Neuronal stem cell (in vitro differentiated cells): ENCODE results near the gene ZFR2.

Experiments used
- DNase-seq: peaks from one replicate; pipeline ENCODE4 v3.0.0-alpha.2; 2013; ENCODE audit warnings: low spot score
- H2AFZ ChIP-seq: one replicate; pipeline ENCODE4 v1.6.1; 2013; ENCODE audit warnings: mild to moderate bottlenecking, low read length, inconsistent platforms
- H2AK5ac ChIP-seq: 2 replicates; pipeline ENCODE4 v1.6.1; 2013; ENCODE audit warnings: low read depth, mild to moderate bottlenecking, inconsistent platforms, low read length, moderate library complexity, mixed read lengths
- H2BK120ac ChIP-seq: 2 replicates; pipeline ENCODE4 v1.6.1; 2013; ENCODE audit warnings: low read depth, mild to moderate bottlenecking, inconsistent platforms, low read length, moderate library complexity, mixed read lengths
- H2BK12ac ChIP-seq: one replicate; pipeline ENCODE4 v1.6.1; 2013; ENCODE audit warnings: low read length, inconsistent platforms
- H2BK15ac ChIP-seq: 2 replicates; pipeline ENCODE4 v1.6.1; 2013; ENCODE audit warnings: mild to moderate bottlenecking, low read length, inconsistent platforms, mixed read lengths
- H2BK5ac ChIP-seq: one replicate; pipeline ENCODE4 v1.6.1; 2013; ENCODE audit warnings: inconsistent platforms, mild to moderate bottlenecking, low read length, moderate library complexity
- H3K14ac ChIP-seq: one replicate; pipeline ENCODE4 v1.6.1; 2013; ENCODE audit warnings: low read length, inconsistent platforms
- H3K18ac ChIP-seq: 2 replicates; pipeline ENCODE4 v1.6.1; 2013; ENCODE audit warnings: low read length, inconsistent platforms
- H3K23ac ChIP-seq: 2 replicates; pipeline ENCODE4 v1.6.1; 2013; ENCODE audit warnings: low read depth, mild to moderate bottlenecking, mixed read lengths, low read length, inconsistent platforms; ENCODE audit not compliant: poor library complexity
- H3K27ac ChIP-seq: replicated peaks from 3 replicates; pipeline ENCODE4 v1.5.1; 2013; ENCODE audit warnings: low read length, inconsistent platforms
- H3K27me3 ChIP-seq, 3 experiments: 2 replicates each; pipeline ENCODE4 v1.6.1; 2013; ENCODE audit warnings: low read length in 3 of 3, mild to moderate bottlenecking in 2 of 3, inconsistent platforms in 1 of 3, low read depth in 1 of 3, mixed read lengths in 1 of 3, moderate library complexity in 1 of 3; ENCODE audit not compliant: control insufficient read depth in 3 of 3, insufficient read depth in 3 of 3
- H3K36me3 ChIP-seq, 2 donors: replicated peaks in 1 of 2; 2 replicates each; pipeline ENCODE4 v1.6.1; 2013; ENCODE audit warnings: low read length in 2 of 2; ENCODE audit not compliant: control insufficient read depth in 2 of 2, insufficient read depth in 2 of 2
- H3K4ac ChIP-seq: 2 replicates; pipeline ENCODE4 v1.6.1; 2013; ENCODE audit warnings: inconsistent platforms, mild to moderate bottlenecking, low read length, moderate library complexity
- H3K4me1 ChIP-seq, 2 donors: 1 replicate in 1 of 2; 2 replicates in 1 of 2; pipeline ENCODE4 v1.6.1; 2013; ENCODE audit warnings: low read length in 2 of 2, low read depth in 1 of 2; ENCODE audit not compliant: control insufficient read depth in 2 of 2, insufficient read depth in 1 of 2
- H3K4me2 ChIP-seq: one replicate; pipeline ENCODE4 v1.6.1; 2013; ENCODE audit warnings: mild to moderate bottlenecking, low read length, inconsistent platforms; ENCODE audit not compliant: insufficient read depth, poor library complexity, severe bottlenecking
- H3K4me3 ChIP-seq, 2 donors: 2 replicates each; pipeline ENCODE4 v1.5.1; 2013; ENCODE audit warnings: low read length in 2 of 2, mild to moderate bottlenecking in 2 of 2, inconsistent platforms in 1 of 2, moderate library complexity in 1 of 2
- H3K79me1 ChIP-seq: one replicate; pipeline ENCODE4 v1.6.1; 2013; ENCODE audit warnings: low read depth, mild to moderate bottlenecking, inconsistent platforms, low read length, moderate library complexity
- H3K9ac ChIP-seq: one replicate; pipeline ENCODE4 v1.6.1; 2013; ENCODE audit warnings: mild to moderate bottlenecking, low read depth, low read length, inconsistent platforms; ENCODE audit not compliant: poor library complexity
- H3K9me3 ChIP-seq, 2 donors: replicated peaks in 1 of 2; 2 replicates each; pipeline versions ENCODE3 to v1.6.1; 2013; ENCODE audit warnings: low read length in 2 of 2, mild to moderate bottlenecking in 2 of 2, inconsistent platforms in 1 of 2, low read depth in 1 of 2, mixed read lengths in 1 of 2, moderate library complexity in 1 of 2; ENCODE audit not compliant: control insufficient read depth in 2 of 2, insufficient read depth in 1 of 2
- H4K8ac ChIP-seq: one replicate; pipeline ENCODE4 v1.6.1; 2013; ENCODE audit warnings: low read depth, mild to moderate bottlenecking, inconsistent platforms, low read length, moderate library complexity
- H4K91ac ChIP-seq: one replicate; pipeline ENCODE4 v1.6.1; 2013; ENCODE audit warnings: low read length, low read depth, mild to moderate bottlenecking, inconsistent platforms; ENCODE audit not compliant: poor library complexity
- WGBS, 2 donors: extraction: QIAGEN DNeasy Blood & Tissue Kit; methylation state at CpG; one replicate each; pipeline ENCODE4 v1.1.7; 2013; ENCODE audit warnings: missing lambda C conversion rate in 2 of 2, mixed read lengths in 1 of 2; ENCODE audit not compliant: insufficient read length in 2 of 2, insufficient replicate concordance in 1 of 2; ENCODE audit errors: extremely low coverage in 2 of 2; 5-methylcytosine and 5-hydroxymethylcytosine counted together

The ZFR2 gene

DNA sequence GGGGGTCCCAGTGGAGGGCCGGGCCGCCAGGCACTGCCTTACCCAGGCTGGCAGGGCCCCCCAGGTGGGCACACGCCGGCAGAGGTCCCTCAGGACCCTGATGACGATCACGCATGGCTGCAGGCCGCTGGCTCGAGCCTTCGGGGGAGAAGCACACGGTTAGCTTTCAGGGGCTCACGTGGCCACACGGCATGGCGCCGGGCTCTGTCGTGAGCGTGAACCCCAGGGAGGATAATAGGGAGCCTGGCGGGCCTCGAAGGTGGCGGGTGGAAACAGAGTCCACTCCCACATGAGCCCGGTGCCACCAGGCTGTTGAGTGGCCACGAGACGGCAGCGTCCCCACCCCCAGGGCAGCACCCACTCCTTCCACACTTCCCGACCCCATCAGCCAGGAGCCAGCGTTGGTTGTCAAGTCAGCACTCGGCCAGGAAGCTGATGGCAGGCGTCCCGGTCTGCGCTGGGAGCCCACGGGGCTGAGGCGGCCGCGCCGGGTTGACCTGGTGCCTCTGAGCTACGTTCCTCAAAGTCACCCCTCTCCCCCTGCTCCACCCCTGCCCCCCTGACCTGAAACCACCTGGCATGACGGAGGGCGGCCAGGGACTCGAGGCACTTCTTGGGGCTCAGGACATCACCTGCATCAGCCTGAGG lies 58.0 kb downstream of the ZFR2 start:
- no peak overlapping the region for H2BK5ac ChIP-seq
- peak overlapping the region; percentile 52 for H3K23ac ChIP-seq
- WGBS, 2 donors: no CpG with 5 or more reads among the region's 38 CpGs
- H2AK5ac ChIP-seq: peak overlapping the region; percentile 92
- peaks cover 2% of the 10 kb centered on the region in 2 donors for H3K4me1 ChIP-seq
- H4K91ac ChIP-seq: no peak overlapping the region
- H2BK120ac ChIP-seq: no peak overlapping the region
- H3K9me3 ChIP-seq: peaks cover 0 to 5% of the 10 kb centered on the region in 2 donors
- H4K8ac ChIP-seq: peak overlapping the region; percentile 17
- no peak overlapping the region for H2AFZ ChIP-seq
- H3K36me3 ChIP-seq: peaks cover 0 to 3% of the 10 kb centered on the region in 2 donors
- H3K4me2 ChIP-seq: no peak overlapping the region
- H3K9ac ChIP-seq: no peak overlapping the region
- H3K14ac ChIP-seq: peak overlapping the region; percentile 38
- H3K79me1 ChIP-seq: no peaks in the 10 kb centered on the region
- peaks cover 0 to 2% (median 0%) of the 10 kb centered on the region in 3 experiments for H3K27me3 ChIP-seq
- DNase-seq: no peak
- H3K4ac ChIP-seq: no peak overlapping the region
- no peak overlapping the region for H2BK12ac ChIP-seq
- H3K18ac ChIP-seq: peak overlapping the region; percentile 5
- no peak overlapping the region for H3K4me3 ChIP-seq
- no peak overlapping the region for H2BK15ac ChIP-seq
- H3K27ac ChIP-seq: no peak overlapping the region

DNA sequence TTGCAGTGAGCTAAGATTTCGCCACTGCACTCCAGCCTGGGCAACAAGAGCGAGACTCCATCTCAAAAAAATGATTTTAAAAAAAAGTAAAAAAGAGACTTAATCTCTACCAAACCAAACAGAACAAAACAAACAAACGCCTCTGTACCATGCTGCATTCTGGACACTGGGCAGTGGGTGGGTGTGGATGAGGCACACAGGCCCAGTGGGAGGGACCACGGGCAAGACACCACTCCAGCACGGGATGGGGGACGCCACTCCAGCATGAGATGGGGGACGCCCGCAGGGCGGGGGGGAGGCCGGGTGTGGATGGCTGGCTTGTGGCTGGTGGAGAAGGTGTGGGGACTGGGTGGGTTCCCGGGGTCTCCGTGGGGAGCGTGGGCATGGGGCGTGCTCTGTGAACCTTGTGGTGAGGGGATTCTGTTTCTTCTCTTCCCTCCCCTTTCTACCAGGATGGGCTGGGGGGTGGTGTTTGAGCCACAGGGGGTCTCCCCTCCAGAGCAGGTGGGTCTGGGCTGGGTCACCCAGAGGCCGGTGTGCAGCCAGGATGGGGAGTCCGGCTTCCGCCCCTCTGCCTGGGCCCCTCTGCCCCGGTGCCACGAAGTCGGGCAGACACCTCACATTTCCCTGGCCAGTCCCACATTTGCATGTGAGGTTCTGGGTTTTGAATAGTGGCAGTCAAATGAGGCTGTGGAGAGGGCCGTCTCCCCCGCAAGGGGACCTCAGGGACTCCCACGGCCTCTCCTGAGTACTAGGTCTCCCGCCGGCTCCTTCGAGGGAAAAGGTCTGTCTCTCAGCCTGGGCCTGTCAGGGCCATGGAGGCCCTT lies 58.7 kb downstream of the ZFR2 start:
- Histone ChIP-seq H3K9ac (no peak overlapping the region), H3K4ac (peak overlapping the region; percentile 37), H2BK5ac (no peak overlapping the region), H3K18ac (peak overlapping the region; percentile 71), H4K8ac (no peak overlapping the region), H2AK5ac (peak overlapping the region; percentile 92), H3K14ac (peak overlapping the region; percentile 38), H3K4me2 (no peak overlapping the region), H2BK15ac (no peak overlapping the region), H3K27me3 (peaks cover 0 to 2% (median 2%) of the 10 kb centered on the region in 3 experiments), H2AFZ (no peak overlapping the region), H3K36me3 (peaks cover 0 to 3% of the 10 kb centered on the region in 2 donors), H3K9me3 (peaks cover 0 to 5% of the 10 kb centered on the region in 2 donors), H2BK120ac (no peak overlapping the region), H4K91ac (no peak overlapping the region), H3K27ac (no peak overlapping the region), H3K4me1 (peaks cover 2% of the 10 kb centered on the region in 2 donors), H3K79me1 (no peaks in the 10 kb centered on the region), H3K4me3 (no peak overlapping the region), H2BK12ac (no peak overlapping the region), H3K23ac (no peak overlapping the region)
- no peak for DNase-seq
- WGBS, 2 donors: no CpG with 5 or more reads among the region's 26 CpGs

DNA sequence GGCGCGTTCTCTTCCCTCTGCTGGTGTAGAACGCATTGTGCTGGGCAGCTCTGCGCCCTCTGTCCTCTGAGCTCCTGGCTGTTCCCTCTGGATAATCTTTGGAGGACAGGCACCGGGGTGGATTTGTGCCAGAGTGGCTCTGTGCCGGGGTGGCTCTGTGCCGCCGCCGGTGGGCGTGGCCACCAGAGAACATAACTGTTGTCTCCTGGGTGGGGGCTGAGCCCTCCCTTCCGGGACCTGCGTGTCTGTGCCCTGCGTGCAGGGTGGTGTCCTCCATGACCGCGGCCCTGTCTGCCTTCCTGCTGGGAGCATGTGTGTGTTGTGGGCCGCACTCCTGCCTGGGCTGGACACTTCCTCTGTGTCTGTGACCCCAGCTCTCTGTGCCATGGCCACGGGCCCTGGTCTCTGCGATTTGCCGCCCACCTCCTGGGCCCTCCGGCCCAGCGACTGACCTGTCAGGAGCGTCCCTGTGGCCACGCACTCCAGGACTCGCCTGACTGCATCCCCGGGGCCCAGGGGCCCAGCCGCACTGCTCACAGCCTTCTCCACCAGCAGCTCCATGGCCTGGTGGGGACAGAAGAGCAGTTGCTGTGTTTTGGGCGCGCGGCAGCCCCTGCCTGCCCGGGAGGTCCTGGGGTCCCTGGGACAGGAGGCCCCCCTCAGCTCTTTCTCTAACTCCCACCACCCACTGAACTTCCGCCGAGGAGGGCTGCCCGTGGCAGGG lies 60.3 kb downstream of the ZFR2 start:
- Histone ChIP-seq H3K4me1 (peaks cover 2% of the 10 kb centered on the region in 2 donors), H4K91ac (no peak overlapping the region), H3K14ac (no peak overlapping the region), H2BK15ac (peak overlapping the region; percentile 67), H2BK120ac (no peak overlapping the region), H3K27ac (no peak overlapping the region), H2AFZ (no peak overlapping the region), H3K4me3 (no peak overlapping the region), H3K36me3 (peaks cover 0 to 3% of the 10 kb centered on the region in 2 donors), H3K4ac (no peak overlapping the region), H3K9ac (no peak overlapping the region), H2BK5ac (peak overlapping the region; percentile 87), H4K8ac (no peak overlapping the region), H3K18ac (peak overlapping the region; percentile 94), H3K9me3 (peaks cover 0 to 5% of the 10 kb centered on the region in 2 donors), H2BK12ac (no peak overlapping the region), H3K23ac (peak overlapping the region; percentile 1), H2AK5ac (peak overlapping the region; percentile 81), H3K79me1 (no peaks in the 10 kb centered on the region), H3K27me3 (peaks cover 0 to 9% (median 2%) of the 10 kb centered on the region in 3 experiments), H3K4me2 (no peak overlapping the region)
- DNase-seq: no peak
- WGBS, 2 donors: no CpG with 5 or more reads among the region's 33 CpGs
